HG03354 (cell line): ENCODE measurements around the gene CYSLTR2.

Experiments
- ATAC-seq: cut with Tn5 transposase; IDR thresholded peaks from one replicate; pipeline ENCODE4 v1.9.1; 2021; ENCODE audit warnings: mild to moderate bottlenecking; ENCODE audit not compliant: unreplicated experiment, poor library complexity, severe bottlenecking

Gene CYSLTR2

GRCh38 chr13:48653472-48653939, at the start of gene CYSLTR2:
Gene CYSLTR2, plus strand, starts transcription at chr13:48653929. Its CDS starts 52,889 bp downstream, at chr13:48706818.
- ATAC-seq, result peak; percentile 81

- no peak for ATAC-seq
Observed at GRCh38 chr13:48615049-48615448, 38.7 kb upstream of the CYSLTR2 start.

GRCh38 chr13:48618937-48619336, 34.8 kb upstream of the CYSLTR2 start:
- no peak for ATAC-seq

GRCh38 chr13:48621056-48621455, 32.7 kb upstream of the CYSLTR2 start:
- no peak for ATAC-seq

GRCh38 chr13:48624016-48624415, 29.7 kb upstream of the CYSLTR2 start:
- no peak for ATAC-seq

- ATAC-seq, result no peak
Observed at GRCh38 chr13:48624858-48625257, 28.9 kb upstream of the CYSLTR2 start.

- no peak for ATAC-seq
Observed at GRCh38 chr13:48625413-48626076, 28.2 kb upstream of the CYSLTR2 start.

GRCh38 chr13:48626077-48626449, 27.7 kb upstream of the CYSLTR2 start:
- no peak for ATAC-seq

- no peak for ATAC-seq
Observed at GRCh38 chr13:48626726-48627451, 26.8 kb upstream of the CYSLTR2 start.

- no peak for ATAC-seq
Observed at GRCh38 chr13:48629277-48629676, 24.5 kb upstream of the CYSLTR2 start.

- no peak for ATAC-seq
Observed at GRCh38 chr13:48630291-48630690, 23.4 kb upstream of the CYSLTR2 start.

- no peak for ATAC-seq
Observed at GRCh38 chr13:48630773-48631172, 23.0 kb upstream of the CYSLTR2 start.

GRCh38 chr13:48631441-48631840, 22.3 kb upstream of the CYSLTR2 start:
- no peak for ATAC-seq

GRCh38 chr13:48633700-48634099, 20.0 kb upstream of the CYSLTR2 start:
- ATAC-seq, result no peak

GRCh38 chr13:48634636-48635035, 19.1 kb upstream of the CYSLTR2 start:
- ATAC-seq, result no peak

GRCh38 chr13:48635478-48635877, 18.3 kb upstream of the CYSLTR2 start:
- ATAC-seq, result no peak

GRCh38 chr13:48636550-48636949, 17.2 kb upstream of the CYSLTR2 start:
- ATAC-seq, result no peak

GRCh38 chr13:48637601-48638000, 16.1 kb upstream of the CYSLTR2 start:
- no peak for ATAC-seq

- ATAC-seq, result no peak
Observed at GRCh38 chr13:48640767-48641166, 13.0 kb upstream of the CYSLTR2 start.

- ATAC-seq, result no peak
Observed at GRCh38 chr13:48641404-48641803, 12.3 kb upstream of the CYSLTR2 start.

- no peak for ATAC-seq
Observed at GRCh38 chr13:48642061-48642460, 11.7 kb upstream of the CYSLTR2 start.
